MCF 10A (cell line): Measurements from ENCODE around the gene DCAF6. TPM values are rescaled to one million over a fixed set of nuclear protein-coding genes. Genes with fewer than 3 reads are reported as not detected.

Source experiments
- BruUV-seq: library from RNA; stranded (reverse); fragments of 400-500 nt; replicated peaks from 2 replicates; lab custom pipeline; 2021; lab: Mats Ljungman, UMichigan
- CTCF ChIA-PET: fragments of 300-600 bp; sonication (Branson Sonifier 250); formaldehyde crosslinking; extraction: SDS; loops from one replicate; lab custom pipeline; 2021; ENCODE audit warnings: antibody characterized with exemption, inconsistent platforms; lab: Yijun Ruan, JAX
- POLR2A ChIA-PET: fragments of 300-600, 350-650 bp; sonication (Branson Sonifier 250); formaldehyde crosslinking; extraction: SDS; loops from one replicate; lab custom pipeline; 2020; ENCODE audit warnings: antibody characterized with exemption, inconsistent platforms; lab: Yijun Ruan, JAX
- DNase-seq: peaks from one replicate; pipeline ENCODE4 v3.0.0-alpha.2; 2018; ENCODE audit not compliant: unreplicated experiment
- H3K27ac Mint-ChIP-seq: one replicate; pipeline ENCODE4 v1.8.0; 2022; ENCODE audit warnings: mild to moderate bottlenecking, low read depth, mixed read lengths; ENCODE audit not compliant: unreplicated experiment
- H3K27me3 Mint-ChIP-seq: one replicate; pipeline ENCODE4 v1.8.0; 2022; ENCODE audit warnings: mixed read lengths; ENCODE audit not compliant: insufficient read depth, unreplicated experiment
- H3K36me3 Mint-ChIP-seq: one replicate; pipeline ENCODE4 v1.8.0; 2022; ENCODE audit warnings: mild to moderate bottlenecking, moderate library complexity, mixed read lengths; ENCODE audit not compliant: insufficient read depth, unreplicated experiment
- H3K4me1 Mint-ChIP-seq: one replicate; pipeline ENCODE4 v1.8.0; 2022; ENCODE audit warnings: mixed read lengths; ENCODE audit not compliant: insufficient read depth, unreplicated experiment
- H3K4me3 Mint-ChIP-seq: one replicate; pipeline ENCODE4 v1.8.0; 2022; ENCODE audit warnings: mild to moderate bottlenecking, moderate library complexity, mixed read lengths; ENCODE audit not compliant: unreplicated experiment
- H3K9me3 Mint-ChIP-seq: one replicate; pipeline ENCODE4 v1.8.0; 2022; ENCODE audit warnings: mixed read lengths; ENCODE audit not compliant: unreplicated experiment
- CTCF ChIP-seq: fragments of 200-600 bp; IDR thresholded peaks from one replicate; pipeline ENCODE4 v1.8.0; 2022; ENCODE audit warnings: antibody characterized with exemption, mild to moderate bottlenecking; ENCODE audit not compliant: unreplicated experiment
- intact Hi-C: fragments of 100-400 bp; cut with micrococcal nuclease; formaldehyde crosslinking; loops from 2 replicates; pipeline ENCODE4 v1.14.1; 2022
- total RNA-seq: library from RNA; stranded (reverse); gene quantifications from 2 replicates; pipeline ENCODE4 v1.2.3, GENCODE V29; 2022

The DCAF6 gene
- total RNA-seq, 1 experiment from 2014 or later = 57.2 TPM

GRCh38 chr1:167911413-167911812, 25.1 kb upstream of the DCAF6 start:
- no TSS peak for BruUV-seq
- CTCF ChIA-PET = interaction anchor here (0.9 to 1.5 kb wide), 2 partner anchors 20 to 171 kb away, joined by 3 to 4 read pairs; no protein-coding TSS in a partner anchor
- intact Hi-C loops = no loop called here
- Mint-ChIP-seq H3K36me3 (peaks cover 19% of the 10 kb centered on the region), H3K4me3 (no peak overlapping the region), H3K27me3 (no peaks in the 10 kb centered on the region), H3K9me3 (peaks cover 7% of the 10 kb centered on the region), H3K27ac (peak overlapping the region; percentile 67), H3K4me1 (peaks cover 12% of the 10 kb centered on the region)
- POLR2A ChIA-PET = interaction anchor here (3.0 to 14.9 kb wide), 2 partner anchors 9 to 23 kb away, joined by 14 to 175 read pairs; partner anchors contain the start of genes DCAF6 and MPC2
- no peak for TF ChIP-seq CTCF
- no peak for DNase-seq

GRCh38 chr1:167912294-167912693, 24.2 kb upstream of the DCAF6 start:
- BruUV-seq = no TSS peak
- intact Hi-C loops = no loop called here
- ChIA-PET POLR2A (interaction anchor here (0.7 to 14.9 kb wide), 4 partner anchors 9 to 275 kb away, joined by 3 to 175 read pairs (median 10); partner anchors contain the start of genes DCAF6 and MPC2), CTCF (interaction anchor here (0.6 kb wide), 1 partner anchor 476 kb away, joined by 3 read pairs; no protein-coding TSS in a partner anchor)
- Mint-ChIP-seq H3K4me1 (peaks cover 12% of the 10 kb centered on the region), H3K27ac (no peak overlapping the region), H3K27me3 (no peaks in the 10 kb centered on the region), H3K4me3 (no peak overlapping the region), H3K9me3 (peaks cover 7% of the 10 kb centered on the region), H3K36me3 (peaks cover 28% of the 10 kb centered on the region)
- no peak for DNase-seq
- no peak for TF ChIP-seq CTCF

GRCh38 chr1:167913895-167914496, 22.5 kb upstream of the DCAF6 start, which contains the start of gene ADCY10:
TSS of gene ADCY10 (minus strand) at chr1:167914134. CDS start at chr1:167905140, 8,994 bp downstream.
- Mint-ChIP-seq H3K27ac (no peak within 1 kb of the TSS), H3K4me3 (no peak within 1 kb of the TSS), H3K27me3 (no peaks in the 10 kb centered on the region), H3K36me3 (peaks cover 43% of the 10 kb centered on the region), H3K9me3 (peaks cover 7% of the 10 kb centered on the region), H3K4me1 (peaks cover 12% of the 10 kb centered on the region)
- intact Hi-C loops = no loop called here
- CTCF ChIA-PET = interaction anchor here (0.6 to 1.3 kb wide), 5 partner anchors 13 to 199 kb away, joined by 3 to 6 read pairs (median 4); partner anchors contain the start of gene DCAF6
- no peak for DNase-seq
- no peak for TF ChIP-seq CTCF
- POLR2A ChIA-PET = interaction anchor here (1.6 to 14.9 kb wide), 3 partner anchors 10 to 21 kb away, joined by 6 to 175 read pairs (median 7); partner anchors contain the start of genes DCAF6 and MPC2
- no TSS peak for BruUV-seq

GRCh38 chr1:167915569-167915968, 20.9 kb upstream of the DCAF6 start:
- no peaks in the 10 kb centered on the region for H3K9me3 Mint-ChIP-seq
- no peak overlapping the region for H3K4me3 Mint-ChIP-seq
- H3K36me3 Mint-ChIP-seq = peaks cover 38% of the 10 kb centered on the region
- no peak for TF ChIP-seq CTCF
- no peak for DNase-seq
- no peaks in the 10 kb centered on the region for H3K27me3 Mint-ChIP-seq
- BruUV-seq = no TSS peak
- CTCF ChIA-PET = interaction anchor here (0.8 to 1.1 kb wide), 3 partner anchors 12 to 167 kb away, joined by 3 to 5 read pairs (median 3); no protein-coding TSS in a partner anchor
- intact Hi-C loops = no loop called here
- H3K4me1 Mint-ChIP-seq = peaks cover 12% of the 10 kb centered on the region
- POLR2A ChIA-PET = interaction anchor here (14.9 kb wide), 1 partner anchor 19 kb away, joined by 175 read pairs; the partner anchor contains the start of genes DCAF6 and MPC2
- H3K27ac Mint-ChIP-seq = no peak overlapping the region
